GM12892 (cell line): ENCODE measurements around the gene SMCO2.

Experiments used
- POLR2A ChIP-seq: IDR thresholded peaks from 2 replicates; pipeline ENCODE4 v1.6.1; 2011; ENCODE audit warnings: low read depth, low read length, control low read depth
- POLR2AphosphoS5 ChIP-seq: IDR thresholded peaks from 2 replicates; pipeline ENCODE4 v1.6.1; 2011; ENCODE audit warnings: low read depth, low read length, control low read depth
- TAF1 ChIP-seq: IDR thresholded peaks from 2 replicates; pipeline ENCODE4 v1.6.1; 2011; ENCODE audit warnings: low read depth, mild to moderate bottlenecking, control low read depth, low read length, borderline replicate concordance

DNA sequence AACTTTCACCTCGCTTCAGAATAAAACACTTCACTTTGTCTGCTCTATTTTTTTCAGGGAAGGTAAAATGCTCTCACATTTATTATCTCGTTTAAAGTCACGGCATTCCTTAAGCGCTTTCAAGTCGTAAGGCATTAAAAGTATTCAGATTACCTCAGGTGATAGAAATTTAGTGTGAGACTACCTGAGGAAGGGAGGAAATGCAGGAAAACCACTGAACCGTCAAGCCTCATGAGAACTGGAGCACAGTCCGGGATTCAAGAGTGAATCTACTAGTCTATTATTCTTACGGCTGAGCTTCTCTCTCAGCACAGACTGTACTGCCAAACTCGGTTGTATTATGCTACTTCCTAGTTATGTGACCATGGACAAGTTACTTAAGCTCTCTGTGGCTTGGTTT, 69.1 kb downstream of the SMCO2 start:
- TF ChIP-seq TAF1 = no peak
- no peak for TF ChIP-seq POLR2AphosphoS5
- TF ChIP-seq POLR2A = no peak
